Stimulated activated CD4-positive, alpha-beta T cell treated with anti-CD3 and anti-CD28 coated beads, Interleukin-12 subunit alpha, Interleukin-12 subunit beta, amount 100 ng/mL, for 48 hours (primary cell): ENCODE results near the gene RASA1.

ENCODE experiments used
- DNase-seq, 3 donors: peaks; one replicate each; pipeline ENCODE4 v3.0.0-alpha.2; 2020; ENCODE audit warnings: low read depth in 2 of 3, low spot score in 1 of 3

Gene RASA1

GRCh38 chr5:87400305-87400899 lies 132.7 kb downstream of the RASA1 start:
- no peak for DNase-seq

- DNase-seq = no peak
These were observed 133.9 kb downstream of the RASA1 start for GRCh38 chr5:87401626-87402025.

GRCh38 chr5:87403409-87403808 lies 135.7 kb downstream of the RASA1 start:
- DNase-seq = no peak

- no peak for DNase-seq
These were observed 136.2 kb downstream of the RASA1 start for GRCh38 chr5:87403899-87404298.

- DNase-seq = no peak
These were observed 136.7 kb downstream of the RASA1 start for GRCh38 chr5:87404359-87404758.

- DNase-seq = no peak
These were observed 137.9 kb downstream of the RASA1 start for GRCh38 chr5:87405472-87406155.

- no peak for DNase-seq
These were observed 140.5 kb downstream of the RASA1 start for GRCh38 chr5:87408204-87408603.

- DNase-seq = no peak
These were observed 143.2 kb downstream of the RASA1 start for GRCh38 chr5:87410931-87411330.

GRCh38 chr5:87411586-87411972 lies 143.9 kb downstream of the RASA1 start:
- DNase-seq = no peak

GRCh38 chr5:87411973-87412629 lies 144.4 kb downstream of the RASA1 start:
- peak in 2 of 3 donors; percentile 8 to 20 for DNase-seq

- DNase-seq = peak; percentile 90 to 94 (median 93)
These were observed 145.1 kb downstream of the RASA1 start, which contains the start of gene CCNH for GRCh38 chr5:87412630-87413342. TSS of gene CCNH (minus strand) at chr5:87412930. CDS start at chr5:87412794, 136 bp downstream.

GRCh38 chr5:87413343-87413645 lies 145.6 kb downstream of the RASA1 start:
- DNase-seq = no peak

GRCh38 chr5:87418506-87418905 lies 150.8 kb downstream of the RASA1 start:
- no peak for DNase-seq

- no peak for DNase-seq
These were observed 153.6 kb downstream of the RASA1 start for GRCh38 chr5:87421307-87421706.

- no peak for DNase-seq
These were observed 156.1 kb downstream of the RASA1 start for GRCh38 chr5:87423755-87424154.

GRCh38 chr5:87430863-87431457 lies 163.3 kb downstream of the RASA1 start:
- no peak for DNase-seq

- DNase-seq = no peak
These were observed 164.8 kb downstream of the RASA1 start for GRCh38 chr5:87432460-87432859.

- no peak for DNase-seq
These were observed 166.3 kb downstream of the RASA1 start for GRCh38 chr5:87433945-87434344.

- no peak for DNase-seq
These were observed 166.8 kb downstream of the RASA1 start for GRCh38 chr5:87434461-87434860.

- no peak for DNase-seq
These were observed 167.5 kb downstream of the RASA1 start for GRCh38 chr5:87435144-87435694.

- no peak for DNase-seq
These were observed 170.0 kb downstream of the RASA1 start for GRCh38 chr5:87437724-87438123.
